Smooth muscle cell (in vitro differentiated cells): ENCODE measurements around the gene PDE2A. TPM values are rescaled to one million over a fixed set of nuclear protein-coding genes. Genes with fewer than 3 reads are reported as not detected.

ENCODE experiments used
- DNase-seq: peaks from one replicate; lab custom pipeline; 2025; ENCODE audit not compliant: unreplicated experiment; lab: John Stamatoyannopoulos, UW
- H2AFZ ChIP-seq: fragments of 200-600 bp; sonication (generic); 2 replicates; pipeline ENCODE4 v1.6.0; 2016; ENCODE audit warnings: antibody characterized with exemption, low read depth, mild to moderate bottlenecking
- H3F3A ChIP-seq: fragments of 200-600 bp; sonication (generic); 2 replicates; pipeline ENCODE4 v1.6.0; 2017; ENCODE audit warnings: antibody characterized with exemption, low read depth
- H3K27ac ChIP-seq: fragments of 200-600 bp; sonication (generic); 2 replicates; pipeline ENCODE4 v1.5.1; 2016; ENCODE audit warnings: low read depth, mild to moderate bottlenecking
- H3K27me3 ChIP-seq: fragments of 200-600 bp; sonication (generic); 2 replicates; pipeline ENCODE4 v1.6.1; 2016; ENCODE audit warnings: low read depth, mild to moderate bottlenecking
- H3K36me3 ChIP-seq: fragments of 200-600 bp; sonication (generic); 2 replicates; pipeline ENCODE4 v1.5.1; 2016; ENCODE audit warnings: low read depth
- H3K4me1 ChIP-seq: fragments of 200-600 bp; sonication (generic); 2 replicates; pipeline ENCODE4 v1.5.1; 2016; ENCODE audit warnings: low read depth
- H3K4me2 ChIP-seq: fragments of 200-600 bp; sonication (generic); 2 replicates; pipeline ENCODE4 v1.6.0; 2016; ENCODE audit warnings: mild to moderate bottlenecking
- H3K4me3 ChIP-seq: fragments of 200-600 bp; sonication (generic); 2 replicates; pipeline ENCODE4 v1.5.1; 2016; ENCODE audit warnings: mild to moderate bottlenecking
- H3K79me2 ChIP-seq: fragments of 200-600 bp; sonication (generic); 2 replicates; pipeline ENCODE4 v1.6.0; 2016; ENCODE audit warnings: low read depth, mild to moderate bottlenecking
- H3K9ac ChIP-seq: fragments of 200-600 bp; sonication (generic); 2 replicates; pipeline ENCODE4 v1.6.0; 2016; ENCODE audit warnings: low read depth
- H3K9me3 ChIP-seq: fragments of 200-600 bp; sonication (generic); replicated peaks from 2 replicates; pipeline ENCODE4 v1.5.1; 2016; ENCODE audit warnings: low read depth
- H4K20me1 ChIP-seq: fragments of 200-600 bp; sonication (generic); 2 replicates; pipeline ENCODE4 v1.6.0; 2016; ENCODE audit warnings: low read depth
- CTCF ChIP-seq: fragments of 200-600 bp; sonication (generic); IDR thresholded peaks from 2 replicates; pipeline ENCODE4 v1.5.1; 2017; ENCODE audit warnings: borderline replicate concordance, mild to moderate bottlenecking, antibody characterized with exemption; ENCODE audit not compliant: insufficient read depth, poor library complexity, severe bottlenecking
- WGBS: methylation state at CpG from one replicate; pipeline ENCODE4 v1.1.7; 2016; ENCODE audit warnings: low lambda C conversion rate; 5-methylcytosine and 5-hydroxymethylcytosine counted together
- polyA plus RNA-seq: library from polyadenylated mRNA; unstranded; fragments of >200 nt; fragmentation: Nextera tagmentation; extraction: Ambion mirVana; gene quantifications from 2 replicates; pipeline ENCODE4 v1.2.1, GENCODE V29; 2016
- total RNA-seq: library from RNA; depleted of rRNA; stranded (reverse); fragments of >200 nt; gene quantifications from 2 replicates; pipeline ENCODE4 v1.2.3, GENCODE V29; 2014

PDE2A gene
- total and polyA plus RNA-seq, 2 experiments from 2014 or later = 1.0 TPM; not detected in 1

GRCh38 chr11:72719551-72719950 is 45.3 kb upstream of the PDE2A start:
- Histone ChIP-seq H3K9ac (no peak overlapping the region), H3K4me3 (no peak overlapping the region), H4K20me1 (peaks cover 68% of the 10 kb centered on the region)

GRCh38 chr11:72719144-72719543 is 44.9 kb upstream of the PDE2A start:
- Histone ChIP-seq H2AFZ (no peak overlapping the region), H3K27me3 (no peaks in the 10 kb centered on the region), H3K36me3 (no peaks in the 10 kb centered on the region), H3K9me3 (no peaks in the 10 kb centered on the region), H3K4me2 (peak overlapping the region; percentile 98), H3K4me1 (peaks cover 5% of the 10 kb centered on the region), H3K79me2 (peaks cover 53% of the 10 kb centered on the region), H4K20me1 (peaks cover 72% of the 10 kb centered on the region), H3K9ac (no peak overlapping the region), H3K27ac (no peak overlapping the region), H3K4me3 (no peak overlapping the region), H3F3A (no peaks in the 10 kb centered on the region)
- DNase-seq = no peak
- 37% methylated on average over 2 of the region's 2 CpGs for WGBS
- no peak for TF ChIP-seq CTCF

More at GRCh38 chr11:72719551-72719950, 45.3 kb upstream of the PDE2A start:
- Histone ChIP-seq H3K79me2 (peaks cover 53% of the 10 kb centered on the region), H3K4me1 (peaks cover 5% of the 10 kb centered on the region), H3F3A (no peaks in the 10 kb centered on the region), H3K27ac (no peak overlapping the region), H2AFZ (no peak overlapping the region), H3K36me3 (no peaks in the 10 kb centered on the region), H3K4me2 (peak overlapping the region; percentile 98), H3K9me3 (no peaks in the 10 kb centered on the region), H3K27me3 (no peaks in the 10 kb centered on the region)
- DNase-seq = no peak
- WGBS = 97% methylated on average over 4 of the region's 4 CpGs
- TF ChIP-seq CTCF = no peak

DNA sequence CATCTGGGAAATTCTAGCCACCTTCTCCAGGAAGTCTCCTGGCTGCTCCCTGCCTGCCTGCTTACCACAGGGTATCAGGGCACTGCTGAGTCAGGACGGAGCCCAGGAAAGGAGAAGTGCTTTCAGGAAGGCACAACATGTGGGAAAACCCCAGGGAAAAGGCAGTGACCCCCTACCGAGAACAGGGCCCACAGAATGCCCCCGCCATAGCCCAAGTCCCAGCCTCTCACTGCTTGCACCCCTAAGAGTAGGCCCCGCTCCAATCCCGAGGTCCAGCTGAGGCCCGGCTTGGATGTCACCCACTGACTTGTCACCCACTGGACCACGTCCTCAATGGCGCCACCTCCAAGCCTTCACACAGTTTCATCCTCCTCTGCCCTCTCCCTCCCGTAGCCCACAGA is 43.9 kb upstream of the PDE2A start:
- H3K27me3 ChIP-seq = no peaks in the 10 kb centered on the region
- peaks cover 81% of the 10 kb centered on the region for H4K20me1 ChIP-seq
- no peak overlapping the region for H3K9ac ChIP-seq
- peaks cover 7% of the 10 kb centered on the region for H3K4me1 ChIP-seq
- H3K4me3 ChIP-seq = no peak overlapping the region
- TF ChIP-seq CTCF = no peak
- H3F3A ChIP-seq = no peaks in the 10 kb centered on the region
- H3K4me2 ChIP-seq = no peak overlapping the region
- H3K9me3 ChIP-seq = no peaks in the 10 kb centered on the region
- no peak for DNase-seq
- H3K27ac ChIP-seq = no peak overlapping the region
- no peak overlapping the region for H2AFZ ChIP-seq
- H3K36me3 ChIP-seq = no peaks in the 10 kb centered on the region
- 100% methylated on average over 9 of the region's 9 CpGs for WGBS
- H3K79me2 ChIP-seq = peaks cover 44% of the 10 kb centered on the region

- no peak for DNase-seq
- peaks cover 46% of the 10 kb centered on the region for H3K79me2 ChIP-seq
- no peak overlapping the region for H3K27ac ChIP-seq
- H3K9me3 ChIP-seq = no peaks in the 10 kb centered on the region
- no peaks in the 10 kb centered on the region for H3K36me3 ChIP-seq
- H3K4me1 ChIP-seq = peaks cover 15% of the 10 kb centered on the region
- 96% methylated on average over 11 of the region's 14 CpGs for WGBS
- H2AFZ ChIP-seq = no peak overlapping the region
- H3F3A ChIP-seq = no peaks in the 10 kb centered on the region
- TF ChIP-seq CTCF = no peak
- H3K4me2 ChIP-seq = no peak overlapping the region
- H3K4me3 ChIP-seq = no peak overlapping the region
- no peaks in the 10 kb centered on the region for H3K27me3 ChIP-seq
- H3K9ac ChIP-seq = no peak overlapping the region
- peaks cover 93% of the 10 kb centered on the region for H4K20me1 ChIP-seq
Measured at GRCh38 chr11:72716788-72717435, 42.7 kb upstream of the PDE2A start.
